GM12891 (cell line): ENCODE measurements around the gene WHRN.

Source experiments
- POLR2A ChIP-seq: IDR thresholded peaks from 2 replicates; pipeline ENCODE4 v1.6.1; 2011; ENCODE audit warnings: low read depth, low read length, control low read depth
- POLR2AphosphoS5 ChIP-seq: IDR thresholded peaks from 2 replicates; pipeline ENCODE4 v1.6.1; 2011; ENCODE audit warnings: low read depth, low read length, control low read depth

DNA sequence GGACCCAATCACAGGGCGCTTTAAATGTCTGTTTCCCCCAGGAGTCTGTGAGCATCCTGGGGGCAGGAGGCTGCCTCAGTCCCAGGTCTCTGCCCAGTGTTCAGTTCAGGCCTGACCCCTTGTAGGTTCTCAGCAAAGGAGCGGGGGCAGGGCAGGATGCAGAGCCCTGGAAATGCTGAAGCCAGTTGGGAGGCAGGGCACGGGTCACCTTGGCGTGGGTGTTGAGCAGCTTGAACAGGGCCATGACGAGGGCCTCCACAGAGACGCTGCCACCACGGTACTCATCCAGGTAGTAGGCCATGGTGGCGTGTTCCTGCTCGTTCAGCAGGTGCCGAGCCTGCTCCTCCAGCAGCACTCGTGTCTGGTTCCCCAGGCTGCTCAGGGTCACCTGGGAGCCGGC is 81.1 kb downstream of the WHRN start:
- TF ChIP-seq POLR2A (no peak), POLR2AphosphoS5 (no peak)
